WI38 (cell line): ENCODE data around the gene NKAPL.

Experiments used
- H3K4me3 ChIP-seq: 2 replicates; pipeline ENCODE4 v1.5.1; 2011; ENCODE audit warnings: low read depth, mild to moderate bottlenecking, control low read depth, low read length
- TF ChIP-seq, protein P1 (sequence below): IDR thresholded peaks from 2 replicates; pipeline ENCODE4 v1.5.1; 2012; ENCODE audit warnings: low read depth, mild to moderate bottlenecking, control low read depth, low read length

Gene NKAPL

DNA sequence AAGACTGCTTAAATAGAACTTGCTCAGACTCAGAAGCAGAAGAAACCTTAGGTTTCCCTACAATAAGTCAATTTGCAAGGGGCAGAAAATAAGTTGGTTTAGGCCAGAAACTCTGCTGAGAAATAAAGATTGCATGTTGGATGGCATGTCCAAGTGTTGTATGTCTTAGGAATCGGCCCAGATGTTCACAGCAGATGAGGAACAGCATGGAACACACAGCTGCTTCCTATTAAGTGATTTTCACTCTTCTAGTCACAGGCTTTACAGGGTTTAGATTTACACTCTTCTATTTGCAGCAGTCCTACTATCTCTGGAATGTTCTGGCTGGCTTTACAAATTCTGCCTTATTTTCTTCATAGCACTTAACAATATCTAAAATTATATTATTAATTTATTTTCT lies 10.2 kb upstream of the NKAPL start:
- no peak overlapping the region for H3K4me3 ChIP-seq
- TF ChIP-seq, protein P1, sequence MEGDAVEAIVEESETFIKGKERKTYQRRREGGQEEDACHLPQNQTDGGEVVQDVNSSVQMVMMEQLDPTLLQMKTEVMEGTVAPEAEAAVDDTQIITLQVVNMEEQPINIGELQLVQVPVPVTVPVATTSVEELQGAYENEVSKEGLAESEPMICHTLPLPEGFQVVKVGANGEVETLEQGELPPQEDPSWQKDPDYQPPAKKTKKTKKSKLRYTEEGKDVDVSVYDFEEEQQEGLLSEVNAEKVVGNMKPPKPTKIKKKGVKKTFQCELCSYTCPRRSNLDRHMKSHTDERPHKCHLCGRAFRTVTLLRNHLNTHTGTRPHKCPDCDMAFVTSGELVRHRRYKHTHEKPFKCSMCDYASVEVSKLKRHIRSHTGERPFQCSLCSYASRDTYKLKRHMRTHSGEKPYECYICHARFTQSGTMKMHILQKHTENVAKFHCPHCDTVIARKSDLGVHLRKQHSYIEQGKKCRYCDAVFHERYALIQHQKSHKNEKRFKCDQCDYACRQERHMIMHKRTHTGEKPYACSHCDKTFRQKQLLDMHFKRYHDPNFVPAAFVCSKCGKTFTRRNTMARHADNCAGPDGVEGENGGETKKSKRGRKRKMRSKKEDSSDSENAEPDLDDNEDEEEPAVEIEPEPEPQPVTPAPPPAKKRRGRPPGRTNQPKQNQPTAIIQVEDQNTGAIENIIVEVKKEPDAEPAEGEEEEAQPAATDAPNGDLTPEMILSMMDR = no peak

DNA sequence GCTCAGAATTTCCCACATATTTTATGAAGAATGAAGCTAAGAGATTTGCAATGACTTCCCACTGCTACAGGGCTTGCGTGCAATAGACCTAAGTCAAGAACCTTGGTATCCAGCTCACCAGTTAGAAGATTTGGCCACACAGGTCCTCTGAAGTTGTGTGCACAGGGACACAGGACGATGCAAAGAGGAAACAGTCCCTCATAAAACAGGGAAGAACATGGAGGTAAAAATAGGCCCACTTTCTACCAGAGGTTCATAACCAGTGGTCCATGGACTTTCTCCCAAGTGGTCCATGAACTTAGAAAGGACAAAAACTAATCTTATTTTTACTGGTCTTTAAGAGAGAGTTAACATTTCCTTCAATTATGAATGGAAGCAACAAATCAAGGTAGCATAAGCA lies 8.3 kb upstream of the NKAPL start:
- H3K4me3 ChIP-seq = peak overlapping the region; percentile 90
- TF ChIP-seq, protein P1 = no peak

DNA sequence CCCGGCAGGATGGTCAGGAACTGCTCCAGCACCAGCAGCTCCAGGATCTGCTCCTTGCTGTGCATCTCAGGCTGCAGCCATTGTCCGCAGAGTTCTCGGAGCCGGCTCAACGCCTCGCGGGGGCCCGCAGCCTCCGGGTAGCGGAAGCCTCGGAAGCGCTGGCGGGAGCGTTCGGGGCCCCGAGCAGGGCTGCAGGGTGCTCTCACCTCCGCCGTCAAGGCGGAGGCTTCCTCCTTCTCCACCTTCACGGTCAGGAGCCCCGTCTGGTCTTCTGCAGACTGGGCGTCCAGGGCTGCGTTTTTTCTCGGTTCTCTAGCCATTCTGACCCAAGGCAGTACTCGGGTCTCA lies 7.5 kb upstream of the NKAPL start:
- TF ChIP-seq, protein P1 = no peak
- peak overlapping the region; percentile 90 for H3K4me3 ChIP-seq

DNA sequence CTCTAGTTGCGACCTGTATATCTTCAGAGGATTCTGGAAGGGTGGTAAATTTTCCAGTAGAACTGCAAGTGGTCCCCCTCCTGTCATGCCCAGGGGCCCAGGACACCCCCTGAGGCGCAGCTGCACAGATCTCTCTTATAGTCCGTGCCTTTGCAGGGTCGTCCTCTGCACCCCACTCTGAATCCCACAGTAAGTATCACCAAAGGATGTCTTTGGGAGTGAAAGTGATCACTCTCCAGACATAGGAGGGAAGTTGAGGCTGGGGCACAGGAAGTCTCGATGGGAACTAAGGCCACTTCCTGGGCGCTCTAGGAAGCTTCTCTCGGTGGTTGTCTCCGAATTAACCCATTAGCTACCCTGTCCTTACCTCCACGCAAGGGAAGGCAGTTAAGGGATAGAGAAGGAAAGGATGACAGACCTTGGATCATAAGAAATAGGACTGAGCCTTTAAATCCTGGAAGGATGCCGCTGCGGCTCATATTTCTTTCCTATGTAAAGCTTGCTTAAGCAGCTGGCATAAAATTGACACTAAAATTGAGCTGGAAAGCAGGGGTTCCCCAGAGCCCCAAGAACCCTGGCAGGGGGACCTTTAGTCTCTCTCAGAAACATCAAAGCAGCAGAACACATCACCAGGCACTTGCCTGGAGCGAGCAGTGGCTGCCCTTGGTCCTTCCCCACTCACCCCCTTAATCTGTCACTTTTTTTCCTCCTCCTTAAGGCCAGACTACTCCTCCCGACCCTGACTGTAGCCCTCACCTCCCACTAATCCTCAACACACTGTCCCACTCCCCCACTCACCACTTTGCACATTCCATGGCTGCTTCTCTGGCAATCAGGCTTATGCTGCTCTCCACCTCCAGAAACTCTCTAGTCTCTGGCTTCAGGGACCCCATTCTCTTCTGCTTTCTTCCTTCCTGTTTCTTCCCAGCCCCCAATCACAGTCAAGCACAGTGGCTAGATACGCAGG lies 6.8 kb upstream of the NKAPL start, which contains the start of gene ZKSCAN4:
Gene ZKSCAN4 (minus strand): TSS at position 261 of the 967 bp plus-strand sequence. CDS start 289 bp downstream, outside the sequence.
- TF ChIP-seq, protein P1 = no peak
- H3K4me3 ChIP-seq = peak within 1 kb of the TSS; percentile 90

DNA sequence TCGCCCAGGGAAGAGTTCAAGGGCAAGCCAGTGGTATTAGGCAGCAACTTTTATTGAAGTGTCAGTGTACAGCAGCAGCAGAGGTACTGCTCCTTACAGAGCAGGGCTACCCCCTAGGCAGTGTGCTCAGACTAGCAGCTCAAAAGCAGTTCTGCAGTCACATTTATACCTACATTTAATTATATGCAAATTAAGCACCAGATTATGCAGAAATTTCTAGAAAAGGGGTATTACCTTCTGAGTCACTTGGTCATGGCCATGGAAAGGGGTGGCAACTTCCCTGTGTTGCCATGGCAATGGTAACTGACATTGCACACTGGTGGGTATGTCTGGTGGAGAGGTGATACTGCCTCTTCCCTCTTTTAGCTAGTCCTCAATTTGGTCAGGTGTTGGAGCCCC lies 5.0 kb upstream of the NKAPL start:
- no peak overlapping the region for H3K4me3 ChIP-seq
- TF ChIP-seq, protein P1 = no peak

DNA sequence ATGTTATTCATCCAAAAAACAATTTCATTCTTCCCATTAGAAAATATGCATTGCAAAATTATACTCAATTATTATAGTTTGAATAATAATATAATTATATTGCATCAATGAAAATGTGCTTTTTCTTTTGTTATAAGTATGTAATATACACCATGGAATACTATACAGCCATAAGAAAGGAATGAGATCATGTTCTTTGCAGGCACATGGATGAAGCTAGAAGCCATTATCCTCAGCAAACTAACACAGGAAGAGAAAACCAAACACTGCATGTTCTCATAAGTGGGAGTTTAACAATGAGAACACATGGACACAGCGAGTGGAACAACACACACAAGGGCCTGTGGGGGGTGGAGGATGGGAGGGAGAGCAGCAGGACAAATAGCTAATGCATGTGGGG lies 2.1 kb upstream of the NKAPL start:
- TF ChIP-seq, protein P1 = no peak
- no peak overlapping the region for H3K4me3 ChIP-seq

DNA sequence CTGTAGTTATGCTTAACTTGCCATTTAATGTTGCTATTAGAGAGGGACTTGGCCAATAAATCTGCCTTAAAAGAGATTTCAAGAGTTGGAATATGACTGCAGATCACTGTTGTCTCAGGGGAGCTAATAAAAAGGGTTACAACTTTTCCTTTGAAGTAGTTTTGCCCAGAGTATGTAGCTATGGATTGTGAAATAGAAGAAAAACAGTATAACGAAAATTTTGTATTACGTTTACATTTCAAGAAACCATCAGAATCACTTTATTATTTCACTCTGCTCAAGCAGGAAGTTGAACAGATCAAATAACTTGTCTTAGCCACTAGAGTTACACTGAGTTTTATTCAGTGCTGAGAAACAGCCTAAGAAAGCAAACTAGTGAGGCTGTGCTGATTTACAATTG lies 4.8 kb downstream of the NKAPL start:
- TF ChIP-seq, protein P1 = no peak
- no peak overlapping the region for H3K4me3 ChIP-seq
